Liver (tissue), 9 donors: ENCODE data around the gene MYL12B. TPM values are rescaled to one million over a fixed set of nuclear protein-coding genes. Genes with fewer than 3 reads are reported as not detected.

ENCODE experiments used
- DNase-seq: peaks from one replicate; pipeline ENCODE4 v3.0.0-alpha.2; 2017; ENCODE audit warnings: low spot score
- H3K27ac ChIP-seq, 2 donors: one replicate each; pipeline ENCODE4 v1.7.0; 2013; ENCODE audit warnings: inconsistent platforms in 2 of 2, low read length in 2 of 2, control low read depth in 1 of 2, low read depth in 1 of 2, mild to moderate bottlenecking in 1 of 2
- H3K27me3 ChIP-seq, 4 donors: one replicate each; pipeline versions ENCODE4 v1.6.1 to v1.7.0; 2013; ENCODE audit warnings: low read length in 3 of 4, inconsistent platforms in 1 of 4, mild to moderate bottlenecking in 1 of 4, moderate library complexity in 1 of 4; ENCODE audit not compliant: control insufficient read depth in 4 of 4, insufficient read depth in 4 of 4
- H3K36me3 ChIP-seq, 4 donors: one replicate each; pipeline versions ENCODE4 v1.6.1 to v1.7.0; 2013; ENCODE audit warnings: low read length in 3 of 4, mild to moderate bottlenecking in 3 of 4, low read depth in 1 of 4, moderate library complexity in 1 of 4; ENCODE audit not compliant: control insufficient read depth in 4 of 4, insufficient read depth in 3 of 4
- H3K4me1 ChIP-seq, 4 donors: one replicate each; pipeline versions ENCODE4 v1.6.1 to v1.7.0; 2013; ENCODE audit warnings: low read length in 3 of 4, mild to moderate bottlenecking in 3 of 4, moderate library complexity in 1 of 4; ENCODE audit not compliant: control insufficient read depth in 4 of 4, insufficient read depth in 4 of 4
- H3K4me3 ChIP-seq, 3 donors: one replicate each; pipeline versions ENCODE4 v1.6.1 to v1.7.0; 2013; ENCODE audit warnings: low read length in 3 of 3, control low read depth in 1 of 3, low read depth in 1 of 3, mild to moderate bottlenecking in 1 of 3
- H3K9ac ChIP-seq, 2 donors: one replicate each; pipeline ENCODE4 v1.7.0; 2013; ENCODE audit warnings: low read length in 2 of 2, mild to moderate bottlenecking in 2 of 2, moderate library complexity in 2 of 2, control low read depth in 1 of 2, low read depth in 1 of 2
- H3K9me3 ChIP-seq, 4 donors: one replicate each; pipeline versions ENCODE4 v1.6.1 to v1.7.0; 2013; ENCODE audit warnings: low read length in 3 of 4; ENCODE audit not compliant: control insufficient read depth in 4 of 4
- EGR1 ChIP-seq, 2 donors: IDR thresholded peaks; 2 replicates each; pipeline ENCODE4 v1.6.1; 2016 to 2018; ENCODE audit warnings: antibody characterized with exemption in 2 of 2, low read depth in 2 of 2
- FOXA2 ChIP-seq: IDR thresholded peaks from 2 replicates; pipeline ENCODE4 v1.6.1; 2016; ENCODE audit warnings: antibody characterized with exemption
- GABPA ChIP-seq, 2 donors: IDR thresholded peaks in 1 of 2; conservative IDR thresholded peaks in 1 of 2; 2 replicates each; pipeline ENCODE4 v1.6.1; 2016; ENCODE audit warnings: antibody characterized with exemption in 2 of 2, mild to moderate bottlenecking in 1 of 2, moderate library complexity in 1 of 2
- HNF4A ChIP-seq, 2 donors: conservative IDR thresholded peaks; 2 replicates each; pipeline ENCODE4 v1.6.1; 2016; ENCODE audit warnings: antibody characterized with exemption in 2 of 2, mild to moderate bottlenecking in 2 of 2
- HNF4G ChIP-seq: IDR thresholded peaks from 2 replicates; pipeline ENCODE4 v1.6.1; 2016; ENCODE audit warnings: antibody characterized with exemption
- JUND ChIP-seq, 2 donors: IDR thresholded peaks; 2 replicates each; pipeline ENCODE4 v1.6.1; 2016; ENCODE audit warnings: antibody characterized with exemption in 2 of 2
- MAX ChIP-seq: IDR thresholded peaks from 2 replicates; pipeline ENCODE4 v1.6.1; 2016; ENCODE audit warnings: antibody characterized with exemption
- NR2F2 ChIP-seq: IDR thresholded peaks from 2 replicates; pipeline ENCODE4 v1.6.1; 2016; ENCODE audit warnings: antibody characterized with exemption
- REST ChIP-seq: IDR thresholded peaks from 2 replicates; pipeline ENCODE4 v1.6.1; 2016; ENCODE audit warnings: antibody characterized with exemption, mild to moderate bottlenecking
- RXRA ChIP-seq, 2 donors: IDR thresholded peaks; 2 replicates each; pipeline ENCODE4 v1.6.1; 2017 to 2018; ENCODE audit warnings: antibody characterized with exemption in 2 of 2, mild to moderate bottlenecking in 1 of 2
- SP1 ChIP-seq: IDR thresholded peaks from 2 replicates; pipeline ENCODE4 v1.6.1; 2018; ENCODE audit warnings: antibody characterized with exemption, mild to moderate bottlenecking
- ZBTB33 ChIP-seq: IDR thresholded peaks from 2 replicates; pipeline ENCODE4 v1.6.1; 2016; ENCODE audit warnings: antibody characterized with exemption
- WGBS: extraction: QIAGEN DNeasy Blood & Tissue Kit; methylation state at CpG from one replicate; pipeline ENCODE4 v1.1.7; 2013; 5-methylcytosine and 5-hydroxymethylcytosine counted together
- polyA plus RNA-seq, 2 donors: library from polyadenylated mRNA; stranded (reverse) in 1 of 2; unstranded in 1 of 2; fragments of 200-250 nt in 1 of 2; fragments of >200 nt in 1 of 2; fragmentation: Nextera tagmentation in 1 of 2; extraction: Ambion mirVana in 1 of 2; gene quantifications; one replicate each; pipeline versions ENCODE4 v1.2.1 to v1.2.3, GENCODE V29; 2013 to 2015
- total RNA-seq, 2 donors: library from RNA; depleted of rRNA; stranded (reverse); fragments of >200 nt; gene quantifications; one replicate each; pipeline ENCODE4 v1.2.3, GENCODE V29; 2014
- TF ChIP-seq, protein P1 (sequence below): fragments of 150-350 bp; IDR thresholded peaks from 2 replicates; pipeline ENCODE4 v1.5.1; 2017; ENCODE audit warnings: improper control_type of control experiment, low read depth, low read length; ENCODE audit not compliant: missing input control
- donor health status: healthy.
- donor health status: healthy.
- donor health status: healthy.
- donor health status: healthy.
- donor health status: healthy.

MYL12B gene
- total and polyA plus RNA-seq, 4 donors = 106 to 303 (median 155) TPM

DNA sequence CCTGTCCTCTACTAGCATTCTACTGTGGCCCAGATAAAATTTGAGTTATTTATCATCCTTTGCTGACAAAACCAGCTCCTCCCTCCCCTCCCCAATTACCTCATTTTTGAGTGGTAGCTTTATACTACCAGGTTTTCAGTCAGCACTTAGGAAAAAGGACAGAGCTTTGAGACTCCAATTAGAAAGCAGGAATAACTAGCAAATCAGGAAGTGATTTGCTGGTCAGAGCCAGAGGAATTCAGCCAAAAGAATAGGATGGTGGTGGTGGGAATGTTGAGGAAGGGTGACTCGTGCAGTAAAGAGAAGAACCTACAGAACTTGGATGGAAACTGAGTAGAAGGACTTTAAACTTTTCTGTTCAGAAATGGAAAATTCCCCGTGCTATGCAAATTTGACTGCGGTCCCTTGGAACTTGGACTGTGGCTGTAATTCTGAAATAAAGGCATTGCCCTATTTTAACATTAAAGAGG is 3.7 kb downstream of the MYL12B start:
- H3K9me3 ChIP-seq = no peaks in the 10 kb centered on the region
- TF ChIP-seq HNF4A (conservative IDR thresholded peaks at IDR 0.05) = peak; percentile 84 to 86
- TF ChIP-seq JUND (IDR thresholded peaks at IDR 0.05) = peak in 1 of 2 donors; percentile 25
- peak in 1 of 2 donors; percentile 37 for TF ChIP-seq EGR1 (IDR thresholded peaks at IDR 0.05; ENCODE audit: low read depth in 2 of 2)
- peak; percentile 97 for TF ChIP-seq REST
- TF ChIP-seq, protein P1, sequence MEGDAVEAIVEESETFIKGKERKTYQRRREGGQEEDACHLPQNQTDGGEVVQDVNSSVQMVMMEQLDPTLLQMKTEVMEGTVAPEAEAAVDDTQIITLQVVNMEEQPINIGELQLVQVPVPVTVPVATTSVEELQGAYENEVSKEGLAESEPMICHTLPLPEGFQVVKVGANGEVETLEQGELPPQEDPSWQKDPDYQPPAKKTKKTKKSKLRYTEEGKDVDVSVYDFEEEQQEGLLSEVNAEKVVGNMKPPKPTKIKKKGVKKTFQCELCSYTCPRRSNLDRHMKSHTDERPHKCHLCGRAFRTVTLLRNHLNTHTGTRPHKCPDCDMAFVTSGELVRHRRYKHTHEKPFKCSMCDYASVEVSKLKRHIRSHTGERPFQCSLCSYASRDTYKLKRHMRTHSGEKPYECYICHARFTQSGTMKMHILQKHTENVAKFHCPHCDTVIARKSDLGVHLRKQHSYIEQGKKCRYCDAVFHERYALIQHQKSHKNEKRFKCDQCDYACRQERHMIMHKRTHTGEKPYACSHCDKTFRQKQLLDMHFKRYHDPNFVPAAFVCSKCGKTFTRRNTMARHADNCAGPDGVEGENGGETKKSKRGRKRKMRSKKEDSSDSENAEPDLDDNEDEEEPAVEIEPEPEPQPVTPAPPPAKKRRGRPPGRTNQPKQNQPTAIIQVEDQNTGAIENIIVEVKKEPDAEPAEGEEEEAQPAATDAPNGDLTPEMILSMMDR = no peak
- no peak for TF ChIP-seq FOXA2
- peak; percentile 47 for TF ChIP-seq HNF4G
- TF ChIP-seq RXRA (IDR thresholded peaks at IDR 0.05) = peak; percentile 40 to 68
- no peak for TF ChIP-seq GABPA (IDR thresholded peaks at IDR 0.05 in 1 of 2, conservative IDR thresholded peaks at IDR 0.05 in 1 of 2)
- peak; percentile 65 for TF ChIP-seq SP1
- H3K27ac ChIP-seq = peak overlapping the region; percentile 62 to 74
- no peak overlapping the region for H3K9ac ChIP-seq
- 19% methylated on average over 3 of the region's 3 CpGs for WGBS
- peaks cover 15 to 69% (median 58%) of the 10 kb centered on the region in 4 donors for H3K4me1 ChIP-seq
- DNase-seq = no peak
- H3K4me3 ChIP-seq = no peak overlapping the region
- H3K27me3 ChIP-seq = no peaks in the 10 kb centered on the region
- H3K36me3 ChIP-seq = no peaks in the 10 kb centered on the region

DNA sequence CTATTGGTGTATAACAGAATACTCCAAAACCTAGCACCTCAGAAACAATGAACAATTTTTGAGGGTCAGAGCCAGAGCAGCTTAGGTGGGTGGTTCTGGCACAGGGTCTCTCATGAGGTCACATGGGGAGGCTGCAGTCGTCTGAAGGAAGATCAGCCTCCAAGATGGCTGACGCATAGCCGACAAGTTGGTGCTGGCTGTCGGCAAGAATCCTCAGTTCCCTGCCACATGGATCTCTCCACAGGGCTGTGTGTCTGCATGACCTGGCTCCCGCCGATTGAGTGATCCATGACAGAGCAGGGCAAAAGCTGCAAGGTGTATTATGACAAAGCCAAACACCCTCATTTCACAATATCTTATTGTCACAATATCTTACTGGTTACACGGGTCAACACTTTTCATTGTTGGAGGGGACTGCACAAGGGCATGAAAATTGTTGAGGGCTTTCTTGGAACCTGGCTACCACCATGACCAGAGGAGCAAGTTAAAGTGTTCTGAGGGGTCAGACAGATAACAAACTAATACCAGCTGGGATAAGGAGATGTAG is 4.2 kb downstream of the MYL12B start:
- no peaks in the 10 kb centered on the region for H3K27me3 ChIP-seq
- 29% methylated on average over 7 of the region's 7 CpGs for WGBS
- no peak for DNase-seq
- H3K9ac ChIP-seq = no peak overlapping the region
- peaks cover 15 to 64% (median 55%) of the 10 kb centered on the region in 4 donors for H3K4me1 ChIP-seq
- no peaks in the 10 kb centered on the region for H3K9me3 ChIP-seq
- H3K27ac ChIP-seq = peak overlapping the region; percentile 62 to 74
- TF ChIP-seq JUND (IDR thresholded peaks at IDR 0.05) = no peak
- TF ChIP-seq NR2F2 = no peak
- TF ChIP-seq HNF4A (conservative IDR thresholded peaks at IDR 0.05) = peak in 1 of 2 donors; percentile 6
- no peak for TF ChIP-seq SP1
- no peak for TF ChIP-seq MAX
- no peak for TF ChIP-seq HNF4G
- TF ChIP-seq ZBTB33 = no peak
- no peak for TF ChIP-seq EGR1 (IDR thresholded peaks at IDR 0.05; ENCODE audit: low read depth in 2 of 2)
- H3K36me3 ChIP-seq = no peaks in the 10 kb centered on the region
- H3K4me3 ChIP-seq = peak overlapping the region in 1 of 3 donors; percentile 6
